ENCODE data around the gene SPRING1.

SPRING1 gene

DNA sequence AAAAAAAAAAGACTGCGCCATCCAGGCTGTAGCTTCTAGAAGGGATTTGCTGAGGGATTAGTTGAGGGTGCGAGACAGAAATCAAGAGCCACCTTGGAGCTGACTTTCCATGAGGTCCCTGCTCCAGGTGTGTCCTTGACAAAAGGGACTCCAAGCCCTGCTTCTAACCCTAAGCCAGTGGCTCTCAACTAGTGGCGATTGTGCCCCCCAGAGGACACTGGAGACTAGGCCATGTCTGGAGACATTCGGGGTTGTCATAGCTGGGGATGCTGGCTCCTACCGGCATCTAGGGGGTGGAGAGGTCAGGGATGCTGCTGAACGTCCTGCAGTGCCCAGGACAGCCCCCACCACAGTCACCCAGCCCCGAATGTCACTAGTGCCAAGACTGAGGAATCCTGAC, 40.6 kb downstream of the SPRING1 start:
- Histone ChIP-seq H3K9me3 (replicated peaks in 1 of 11) (no peaks in the 10 kb centered on the region), H3K4me2 (peak overlapping the region in 9 of 11 experiments; percentile 89 to 99 (median 97); a peak in 19 of 22 replicates), H3K27ac (peak overlapping the region in 4 of 11 experiments; percentile 2 to 81 (median 73); a peak in 4 of 22 replicates), H3K36me3 (no peaks in the 10 kb centered on the region), H3K4me3 (no peak overlapping the region), H3K9ac (peak overlapping the region in 4 of 11 experiments; percentile 1 to 35 (median 7); a peak in 2 of 22 replicates), H4K20me1 (no peaks in the 10 kb centered on the region), H3K27me3 (peaks cover 0 to 41% (median 0%) of the 10 kb centered on the region in 11 experiments; a peak in 9 of 22 replicates), H3K4me1 (peaks cover 43 to 72% (median 63%) of the 10 kb centered on the region in 10 experiments)
- no peak for TF ChIP-seq Cebpa-rat (IDR thresholded peaks at IDR 0.05)

DNA sequence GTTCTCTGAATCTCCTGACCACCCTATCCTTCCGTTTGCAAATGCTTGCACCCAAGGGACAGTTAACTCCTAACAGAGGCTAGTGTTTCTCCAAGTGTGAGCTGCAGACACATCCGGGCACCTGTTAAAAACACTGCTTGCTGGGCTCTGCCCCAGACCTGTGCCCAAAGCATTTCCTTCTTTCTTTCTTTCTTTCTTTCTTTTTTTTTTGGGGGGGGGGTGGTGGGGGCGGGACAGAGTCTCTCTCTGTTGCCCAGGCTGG, 42.5 kb downstream of the SPRING1 start:
- Histone ChIP-seq H3K9me3 (replicated peaks in 1 of 11) (no peaks in the 10 kb centered on the region), H4K20me1 (no peaks in the 10 kb centered on the region), H3K4me3 (peak overlapping the region in 7 of 10 experiments; percentile 49 to 70 (median 58); a peak in 9 of 20 replicates), H3K4me2 (peak overlapping the region; percentile 89 to 100 (median 97)), H3K36me3 (no peaks in the 10 kb centered on the region), H3K27me3 (peaks cover 0 to 41% (median 0%) of the 10 kb centered on the region in 11 experiments; a peak in 9 of 22 replicates), H3K9ac (peak overlapping the region in 8 of 11 experiments; percentile 64 to 79 (median 74); a peak in 15 of 22 replicates), H3K27ac (peak overlapping the region in 9 of 11 experiments; percentile 44 to 82 (median 75); a peak in 16 of 22 replicates), H3K4me1 (peaks cover 50 to 91% (median 82%) of the 10 kb centered on the region in 10 experiments)
- TF ChIP-seq Cebpa-rat (IDR thresholded peaks at IDR 0.05) = no peak; a peak in 1 of 22 replicates

DNA sequence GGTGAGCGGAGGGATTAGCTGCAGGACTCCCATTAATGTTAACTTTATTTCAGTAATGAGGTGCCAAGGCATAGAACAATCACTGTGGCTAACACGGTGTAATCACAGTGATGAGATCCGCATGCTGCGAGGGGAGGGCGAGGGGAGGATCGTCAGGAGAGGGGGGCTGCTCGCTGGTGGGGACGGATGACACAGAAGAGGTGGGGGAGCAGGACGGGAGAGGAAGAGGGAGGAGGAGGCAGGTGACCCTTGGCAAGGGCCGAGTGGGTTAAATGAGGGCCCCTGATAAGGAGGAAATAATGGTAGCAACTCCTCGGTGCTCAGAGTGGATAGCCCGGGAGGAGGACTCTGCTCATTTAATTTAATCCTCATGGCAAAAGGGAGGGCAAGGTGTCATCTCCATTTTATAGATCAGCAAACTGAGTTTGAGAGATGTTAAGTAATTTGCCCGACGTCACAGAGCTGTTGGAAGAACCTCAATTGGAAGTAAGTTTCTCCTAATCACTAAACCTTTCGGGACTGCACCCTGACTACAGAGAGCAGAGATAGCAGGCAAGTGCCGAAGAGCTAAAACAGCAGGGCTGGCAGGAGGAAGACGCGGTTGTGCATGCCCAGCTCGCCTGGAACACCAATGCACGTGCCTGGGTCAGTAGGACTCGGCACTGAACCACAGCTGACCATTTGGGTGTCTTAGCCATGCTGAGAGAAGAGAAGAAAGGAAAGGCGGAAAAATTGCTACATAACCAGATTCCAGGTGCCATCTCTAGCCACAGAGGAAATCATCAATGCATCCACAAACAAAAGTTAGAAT, 43.0 kb downstream of the SPRING1 start:
- Histone ChIP-seq H3K4me3 (peak overlapping the region in 9 of 10 experiments; percentile 49 to 70 (median 58); a peak in 16 of 20 replicates), H3K36me3 (no peaks in the 10 kb centered on the region), H3K27me3 (peaks cover 0 to 41% (median 0%) of the 10 kb centered on the region in 11 experiments; a peak in 9 of 22 replicates), H4K20me1 (no peaks in the 10 kb centered on the region), H3K4me1 (peaks cover 55 to 96% (median 88%) of the 10 kb centered on the region in 10 experiments), H3K9ac (peak overlapping the region in 10 of 11 experiments; percentile 64 to 79 (median 74); a peak in 17 of 22 replicates), H3K9me3 (replicated peaks in 1 of 11) (no peaks in the 10 kb centered on the region), H3K27ac (peak overlapping the region in 9 of 11 experiments; percentile 44 to 82 (median 73); a peak in 17 of 22 replicates), H3K4me2 (peak overlapping the region; percentile 89 to 100 (median 97))
- peak in 4 of 11 experiments; percentile 52 to 85 (median 64); a peak in 5 of 22 replicates for TF ChIP-seq Cebpa-rat (IDR thresholded peaks at IDR 0.05)

DNA sequence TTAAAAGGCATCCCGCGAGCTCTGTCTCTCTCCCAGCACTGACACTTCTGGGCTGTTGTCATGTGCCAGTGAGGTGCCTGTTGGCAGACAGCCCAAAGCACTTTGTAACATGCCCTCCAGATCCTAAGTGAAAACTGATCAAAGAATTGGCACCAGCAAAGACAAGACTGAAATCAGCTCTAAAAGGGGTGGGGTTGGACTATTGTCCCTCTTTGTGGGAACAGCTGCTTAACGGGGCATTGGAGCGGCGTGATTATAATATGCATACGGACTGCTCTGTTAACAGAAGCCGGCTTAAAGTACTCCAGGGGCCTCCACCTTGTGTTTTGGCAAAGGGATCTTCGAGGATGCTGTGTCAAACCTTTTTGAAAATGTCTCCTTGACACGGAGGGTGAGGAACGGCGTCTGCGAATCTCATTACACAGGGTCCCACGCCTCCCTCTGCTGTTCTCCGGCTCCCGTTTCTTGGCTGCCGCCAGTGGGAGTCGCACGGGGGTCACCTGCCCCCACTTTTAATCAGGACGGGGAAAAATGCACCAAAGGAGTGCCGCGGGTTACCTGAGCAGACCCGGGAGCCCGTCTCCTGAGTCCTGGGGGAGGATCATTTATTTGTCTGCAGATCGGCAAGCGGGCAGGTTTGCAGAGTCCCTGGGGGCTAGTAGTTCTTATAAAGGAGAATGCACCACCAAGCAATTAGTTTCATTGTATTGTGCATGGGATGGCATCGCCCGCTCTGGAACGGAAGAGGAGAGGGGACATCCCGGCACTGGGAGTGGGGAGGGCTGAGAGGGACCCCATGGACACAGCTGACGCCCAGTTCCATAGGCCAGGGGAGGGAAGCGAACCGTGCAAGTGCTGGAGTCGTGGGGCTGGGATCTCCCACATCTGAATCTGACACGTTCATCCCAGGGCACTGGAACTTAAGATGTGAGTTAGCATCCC, 44.3 kb downstream of the SPRING1 start:
- peak overlapping the region; percentile 58 to 79 (median 74) for H3K9ac ChIP-seq
- H3K4me1 ChIP-seq = peaks cover 61 to 99% (median 97%) of the 10 kb centered on the region in 10 experiments
- H3K27ac ChIP-seq = peak overlapping the region in 10 of 11 experiments; percentile 37 to 82 (median 73); a peak in 19 of 22 replicates
- peak overlapping the region; percentile 44 to 70 (median 58) for H3K4me3 ChIP-seq
- no peaks in the 10 kb centered on the region for H4K20me1 ChIP-seq
- H3K27me3 ChIP-seq = peaks cover 0 to 41% (median 0%) of the 10 kb centered on the region in 11 experiments; a peak in 9 of 22 replicates
- no peaks in the 10 kb centered on the region for H3K9me3 ChIP-seq (replicated peaks in 1 of 11)
- no peak for TF ChIP-seq Cebpa-rat (IDR thresholded peaks at IDR 0.05)
- no peaks in the 10 kb centered on the region for H3K36me3 ChIP-seq
- peak overlapping the region; percentile 89 to 100 (median 97) for H3K4me2 ChIP-seq

DNA sequence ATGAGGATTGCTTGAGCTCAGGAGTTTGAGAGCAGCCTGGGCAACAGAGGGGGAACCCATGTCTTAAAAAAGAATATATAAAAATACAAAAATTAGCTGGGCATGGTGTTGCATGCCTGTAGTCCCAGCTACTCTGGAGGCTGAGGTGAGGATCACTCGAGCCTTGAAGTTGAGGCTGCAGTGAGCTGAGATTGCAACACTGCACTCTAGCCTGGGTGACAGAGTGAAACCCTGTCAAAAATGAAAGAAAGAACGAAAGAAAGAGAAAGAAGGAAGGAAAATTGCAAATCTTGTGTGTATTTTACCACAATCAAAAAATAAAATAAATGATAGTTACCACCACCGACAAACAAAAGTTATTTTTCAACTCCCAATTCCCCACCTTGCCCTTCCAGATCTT, 45.3 kb downstream of the SPRING1 start:
- peak in 9 of 11 experiments; percentile 33 to 93 (median 58); a peak in 13 of 22 replicates for TF ChIP-seq Cebpa-rat (IDR thresholded peaks at IDR 0.05)
- Histone ChIP-seq H3K4me2 (peak overlapping the region; percentile 89 to 100 (median 97)), H4K20me1 (no peaks in the 10 kb centered on the region), H3K9me3 (replicated peaks in 1 of 11) (peaks cover 0 to 8% (median 6%) of the 10 kb centered on the region in 11 experiments; a peak in 8 of 22 replicates), H3K27ac (peak overlapping the region in 10 of 11 experiments; percentile 37 to 82 (median 73); a peak in 19 of 22 replicates), H3K27me3 (peaks cover 0 to 41% (median 0%) of the 10 kb centered on the region in 11 experiments; a peak in 9 of 22 replicates), H3K9ac (peak overlapping the region; percentile 58 to 79 (median 74); a peak in 20 of 22 replicates), H3K4me3 (peak overlapping the region; percentile 44 to 70 (median 58); a peak in 19 of 20 replicates), H3K4me1 (peaks cover 67 to 99% (median 98%) of the 10 kb centered on the region in 10 experiments), H3K36me3 (no peaks in the 10 kb centered on the region; a peak in 1 of 22 replicates)

DNA sequence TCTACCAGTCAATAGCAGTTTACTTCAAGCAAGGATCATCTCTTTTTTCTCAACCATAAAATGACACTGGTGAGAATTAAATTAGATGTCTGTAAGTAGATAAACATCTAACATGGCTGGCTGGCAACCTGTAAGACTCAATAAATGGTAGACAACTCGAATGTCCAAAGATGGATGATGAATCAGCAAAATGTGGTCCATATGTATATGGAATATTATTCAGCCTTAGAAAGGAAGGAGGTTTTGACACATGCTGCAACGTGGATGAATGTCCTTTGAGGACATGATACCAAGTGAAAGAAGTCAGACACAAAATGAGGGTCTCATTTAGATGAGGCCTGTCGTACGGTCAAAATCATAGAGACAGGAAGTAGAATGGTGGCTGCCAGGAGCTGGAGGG, 46.2 kb downstream of the SPRING1 start:
- Histone ChIP-seq H3K9ac (no peak overlapping the region; a peak in 2 of 22 replicates), H4K20me1 (no peaks in the 10 kb centered on the region), H3K4me1 (peaks cover 66 to 98% (median 93%) of the 10 kb centered on the region in 10 experiments), H3K27me3 (peaks cover 0 to 38% (median 0%) of the 10 kb centered on the region in 11 experiments; a peak in 9 of 22 replicates), H3K36me3 (no peaks in the 10 kb centered on the region; a peak in 1 of 22 replicates), H3K4me2 (peak overlapping the region; percentile 89 to 100 (median 97); a peak in 20 of 22 replicates), H3K27ac (peak overlapping the region in 8 of 11 experiments; percentile 6 to 82 (median 74); a peak in 13 of 22 replicates), H3K4me3 (peak overlapping the region in 4 of 10 experiments; percentile 58 to 70 (median 60); a peak in 5 of 20 replicates), H3K9me3 (replicated peaks in 1 of 11) (peaks cover 0 to 13% (median 8%) of the 10 kb centered on the region in 11 experiments; a peak in 8 of 22 replicates)
- no peak for TF ChIP-seq Cebpa-rat (IDR thresholded peaks at IDR 0.05)

DNA sequence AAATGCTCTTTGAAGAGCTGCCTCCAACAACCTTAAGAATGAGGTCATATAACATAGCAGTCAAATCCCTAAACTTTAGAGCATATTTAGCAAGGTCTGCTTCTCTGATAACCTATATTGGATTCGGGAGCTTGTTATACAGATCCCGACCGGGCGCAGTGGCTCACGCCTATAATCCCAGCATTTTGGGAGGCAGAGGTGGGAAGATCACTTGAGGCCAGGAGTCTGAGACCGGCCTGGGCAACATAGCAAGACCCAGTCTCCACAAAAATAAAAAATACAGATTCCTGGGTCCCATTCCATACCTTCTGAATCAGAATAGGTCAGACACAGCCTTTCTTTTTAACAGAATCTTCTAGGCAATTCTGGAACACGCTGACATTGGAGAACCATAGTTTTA, 46.7 kb downstream of the SPRING1 start:
- Histone ChIP-seq H3K4me2 (peak overlapping the region in 10 of 11 experiments; percentile 89 to 100 (median 97); a peak in 18 of 22 replicates), H4K20me1 (no peaks in the 10 kb centered on the region), H3K9ac (no peak overlapping the region; a peak in 1 of 22 replicates), H3K4me3 (no peak overlapping the region; a peak in 1 of 20 replicates), H3K9me3 (replicated peaks in 1 of 11) (peaks cover 0 to 13% (median 8%) of the 10 kb centered on the region in 11 experiments; a peak in 8 of 22 replicates), H3K36me3 (no peaks in the 10 kb centered on the region; a peak in 1 of 22 replicates), H3K4me1 (peaks cover 61 to 98% (median 88%) of the 10 kb centered on the region in 10 experiments), H3K27me3 (peaks cover 0 to 34% (median 0%) of the 10 kb centered on the region in 11 experiments; a peak in 9 of 22 replicates), H3K27ac (peak overlapping the region in 7 of 11 experiments; percentile 59 to 82 (median 75); a peak in 12 of 22 replicates)
- no peak for TF ChIP-seq Cebpa-rat (IDR thresholded peaks at IDR 0.05)

All from BLaER1 treated with 17β-estradiol and CSF1 and Interleukin-3, amounts not matched to agents 10 nM and 100 nM (cell line).